ENCODE data around the gene SLC30A10. TPM values are rescaled to one million over a fixed set of nuclear protein-coding genes. Genes with fewer than 3 reads are reported as not detected.

The SLC30A10 gene
- total and polyA plus RNA-seq, 2 of the 13 experiments (the other 11 are each of a cell fraction or from before 2014, with no cell fraction given), result 20.9 to 30.2 TPM

DNA sequence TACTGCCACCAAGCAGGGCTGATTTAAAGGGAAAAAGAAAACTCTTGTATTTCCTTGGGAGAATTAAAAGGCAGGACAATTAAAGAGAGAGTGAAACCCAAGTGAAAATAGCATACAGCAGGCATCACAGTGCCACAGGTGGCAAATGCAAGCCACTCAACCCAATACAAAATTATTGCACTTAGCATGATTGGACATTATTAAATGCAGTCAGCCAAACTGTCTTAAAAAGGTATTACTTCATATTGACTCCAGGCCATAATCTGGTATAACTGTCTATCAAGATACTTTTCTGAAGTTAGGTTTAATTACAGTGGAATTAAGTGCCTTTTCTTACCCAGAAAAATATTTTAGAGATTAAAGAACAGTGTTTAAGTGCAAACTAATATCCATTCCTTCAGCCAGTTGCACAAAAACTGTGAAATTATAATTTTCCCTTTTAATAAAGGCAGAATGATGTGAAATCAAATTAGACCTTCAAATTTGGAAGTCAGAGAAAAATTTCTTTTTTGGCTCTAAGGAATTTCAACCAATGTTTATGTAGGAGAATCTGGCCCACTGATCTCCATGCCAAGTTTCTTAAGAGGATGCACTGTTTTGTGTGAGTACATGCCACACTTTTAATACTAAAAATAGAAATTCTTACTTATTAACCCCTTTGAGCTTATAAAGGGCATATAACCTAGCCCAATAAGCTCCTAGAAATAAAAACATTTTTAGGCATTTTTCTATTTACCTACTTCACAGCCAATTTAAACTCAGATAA lies 15.2 kb downstream of the SLC30A10 start:
- H3K9ac ChIP-seq (ENCODE audit: insufficient read depth, low read depth, low read length), result no peak overlapping the region
- H3K4me2 ChIP-seq (ENCODE audit: low read depth, low read length), result no peak overlapping the region
- no peak overlapping the region for H3K27ac ChIP-seq (ENCODE audit: extremely low read length, insufficient read depth, low read length)
- CTCF ChIA-PET (ENCODE audit: low intra/inter-chr PET ratio, low total read pairs), result no interaction called here
- POLR2A ChIA-PET, result no interaction called here
- no peak for DNase-seq (ENCODE audit: low spot score)
- H4K20me1 ChIP-seq (ENCODE audit: insufficient read depth, low read length), result no peaks in the 10 kb centered on the region
- H3K27me3 ChIP-seq (ENCODE audit: control insufficient read depth in 1 of 2, insufficient read depth in 2 of 2, low read length in 2 of 2), result no peaks in the 10 kb centered on the region
- H2AFZ ChIP-seq (ENCODE audit: low read length), result no peak overlapping the region
- no peaks in the 10 kb centered on the region for H3K4me1 ChIP-seq (ENCODE audit: insufficient read depth, low read length)
- H3K9me3 ChIP-seq (ENCODE audit: low read length), result no peaks in the 10 kb centered on the region
- no peak overlapping the region for H3K4me3 ChIP-seq (replicated peaks in 1 of 3; ENCODE audit: insufficient read depth in 1 of 3, low read depth in 2 of 3, low read length in 3 of 3)
- FAIRE-seq, result no peak
- intact Hi-C loops (cut with micrococcal nuclease; ENCODE audit: unreplicated experiment) (no loop called here), in situ Hi-C loops (cut with HindIII; ENCODE audit: extremely low pct_ligation_motif_present, low pct_unique_long_range_greater_than_20kb) (no loop called here)
- no peaks in the 10 kb centered on the region for H3K79me2 ChIP-seq (ENCODE audit: insufficient read depth, low read length)
- no peak for ATAC-seq
- TF ChIP-seq ZNF251 (CRISPR knock-in tag; IDR thresholded peaks at IDR 0.05) (no peak), KLF12 (CRISPR knock-in tag; IDR thresholded peaks at IDR 0.05; ENCODE audit: borderline replicate concordance) (no peak)
- TF ChIP-seq, protein P1, sequence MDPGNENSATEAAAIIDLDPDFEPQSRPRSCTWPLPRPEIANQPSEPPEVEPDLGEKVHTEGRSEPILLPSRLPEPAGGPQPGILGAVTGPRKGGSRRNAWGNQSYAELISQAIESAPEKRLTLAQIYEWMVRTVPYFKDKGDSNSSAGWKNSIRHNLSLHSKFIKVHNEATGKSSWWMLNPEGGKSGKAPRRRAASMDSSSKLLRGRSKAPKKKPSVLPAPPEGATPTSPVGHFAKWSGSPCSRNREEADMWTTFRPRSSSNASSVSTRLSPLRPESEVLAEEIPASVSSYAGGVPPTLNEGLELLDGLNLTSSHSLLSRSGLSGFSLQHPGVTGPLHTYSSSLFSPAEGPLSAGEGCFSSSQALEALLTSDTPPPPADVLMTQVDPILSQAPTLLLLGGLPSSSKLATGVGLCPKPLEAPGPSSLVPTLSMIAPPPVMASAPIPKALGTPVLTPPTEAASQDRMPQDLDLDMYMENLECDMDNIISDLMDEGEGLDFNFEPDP (CRISPR knock-in tag; conservative IDR thresholded peaks at IDR 0.05), result no peak
- BruUV-seq (replicated peaks), result no TSS peak
- H3K36me3 ChIP-seq (replicated peaks in 1 of 2; ENCODE audit: control insufficient read depth in 1 of 2, insufficient read depth in 2 of 2, low read length in 2 of 2), result peaks cover 0 to 28% of the 10 kb centered on the region in 2 experiments; a peak in 3 of 5 replicates

DNA sequence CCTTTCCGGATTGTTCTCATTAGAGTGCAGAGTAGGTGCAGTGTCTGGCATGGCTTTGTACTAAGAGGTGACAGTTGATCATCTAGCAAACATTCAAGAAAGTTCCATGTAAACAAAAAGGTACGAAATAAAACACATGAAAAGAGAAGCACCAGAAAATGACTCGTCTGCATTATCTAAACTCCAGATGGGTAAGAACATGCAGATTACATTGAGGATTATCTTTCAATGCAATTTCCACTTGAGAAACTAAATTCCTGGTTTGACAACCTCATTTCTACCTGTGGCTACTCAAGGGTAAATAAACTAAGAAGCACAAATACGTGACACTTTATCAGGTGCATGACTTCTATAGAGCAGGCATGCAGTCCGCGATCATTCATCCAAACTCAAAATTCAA lies 17.6 kb downstream of the SLC30A10 start:
- in situ Hi-C loops (cut with HindIII; ENCODE audit: extremely low pct_ligation_motif_present, low pct_unique_long_range_greater_than_20kb), result no loop called here

More for the DNA sequence above, 17.6 kb downstream of the SLC30A10 start:
- DNase-seq (ENCODE audit: low spot score), result no peak
- H3K27ac ChIP-seq (ENCODE audit: extremely low read length, insufficient read depth, low read length), result no peak overlapping the region
- intact Hi-C loops (cut with micrococcal nuclease; ENCODE audit: unreplicated experiment), result no loop called here
- H3K4me1 ChIP-seq (ENCODE audit: insufficient read depth, low read length), result peaks cover 12% of the 10 kb centered on the region
- H3K9me3 ChIP-seq (ENCODE audit: low read length), result no peaks in the 10 kb centered on the region
- BruUV-seq (replicated peaks), result no TSS peak
- POLR2A ChIA-PET, result interaction anchor here (1.2 kb wide), 1 partner anchor 16 kb away, joined by 3 read pairs; no protein-coding TSS in a partner anchor
- H3K4me2 ChIP-seq (ENCODE audit: low read depth, low read length), result no peak overlapping the region
- CTCF ChIA-PET (ENCODE audit: low intra/inter-chr PET ratio, low total read pairs), result no interaction called here
- H4K20me1 ChIP-seq (ENCODE audit: insufficient read depth, low read length), result no peaks in the 10 kb centered on the region
- H3K79me2 ChIP-seq (ENCODE audit: insufficient read depth, low read length), result no peaks in the 10 kb centered on the region
- H3K36me3 ChIP-seq (replicated peaks in 1 of 2; ENCODE audit: control insufficient read depth in 1 of 2, insufficient read depth in 2 of 2, low read length in 2 of 2), result peaks cover 0 to 12% of the 10 kb centered on the region in 2 experiments; a peak in 2 of 5 replicates
- WGBS (ENCODE audit: low lambda C conversion rate), result 88% methylated on average over 6 of the region's 6 CpGs
- no peak overlapping the region for H2AFZ ChIP-seq (ENCODE audit: low read length)
- TF ChIP-seq HDAC1 (CRISPR knock-in tag; IDR thresholded peaks at IDR 0.05), result no peak
- no peak for TF ChIP-seq MIXL1 (CRISPR knock-in tag; IDR thresholded peaks at IDR 0.05)
- no peak for TF ChIP-seq NKX3-1 (CRISPR knock-in tag; IDR thresholded peaks at IDR 0.05)
- TF ChIP-seq SMAD1 (CRISPR knock-in tag; IDR thresholded peaks at IDR 0.05; ENCODE audit: borderline replicate concordance, low read depth), result no peak
- no peak for TF ChIP-seq SAFB2 (CRISPR knock-in tag; IDR thresholded peaks at IDR 0.05; ENCODE audit: borderline replicate concordance, low read depth)
- no peak for TF ChIP-seq DMAP1 (CRISPR knock-in tag; IDR thresholded peaks at IDR 0.05)
- TF ChIP-seq ZNF225 (CRISPR knock-in tag; IDR thresholded peaks at IDR 0.05), result no peak
- FAIRE-seq, result no peak
- H3K4me3 ChIP-seq (replicated peaks in 1 of 3; ENCODE audit: insufficient read depth in 1 of 3, low read depth in 2 of 3, low read length in 3 of 3), result no peak overlapping the region
- ATAC-seq, result no peak
- H3K9ac ChIP-seq (ENCODE audit: insufficient read depth, low read depth, low read length), result no peak overlapping the region
- H3K27me3 ChIP-seq (ENCODE audit: control insufficient read depth in 1 of 2, insufficient read depth in 2 of 2, low read length in 2 of 2), result no peaks in the 10 kb centered on the region; a peak in 1 of 5 replicates
